Karpas-422 (cell line): ENCODE data around the gene PLEKHG7. TPM values are rescaled to one million over a fixed set of nuclear protein-coding genes. Genes with fewer than 3 reads are reported as not detected.

Experiments used
- DNase-seq: peaks from one replicate; pipeline ENCODE4 v3.0.0-alpha.2; 2015
- H2AFZ ChIP-seq: fragments of 200-600 bp; sonication (generic); 2 replicates; pipeline ENCODE4 v1.6.1; 2014; ENCODE audit warnings: antibody characterized with exemption, low read length, mixed read lengths
- H3K27ac ChIP-seq: fragments of 200-600 bp; sonication (generic); 2 replicates; pipeline ENCODE4 v1.5.1; 2014; ENCODE audit warnings: mild to moderate bottlenecking, low read length, moderate library complexity
- H3K27me3 ChIP-seq: fragments of 200-600 bp; sonication (generic); 2 replicates; pipeline ENCODE4 v1.6.1; 2014; ENCODE audit warnings: low read length, mixed read lengths
- H3K36me3 ChIP-seq: fragments of 200-600 bp; sonication (generic); 2 replicates; pipeline ENCODE4 v1.6.1; 2014; ENCODE audit warnings: low read length, mixed read lengths; ENCODE audit not compliant: insufficient read depth
- H3K4me1 ChIP-seq: fragments of 200-600 bp; sonication (generic); 2 replicates; pipeline ENCODE4 v1.6.1; 2014; ENCODE audit warnings: mild to moderate bottlenecking, low read length, mixed read lengths
- H3K4me2 ChIP-seq: fragments of 200-600 bp; sonication (generic); 2 replicates; pipeline ENCODE4 v1.6.1; 2014; ENCODE audit warnings: low read length, low read depth, mild to moderate bottlenecking; ENCODE audit not compliant: poor library complexity, severe bottlenecking
- H3K4me3 ChIP-seq: fragments of 200-600 bp; sonication (generic); 2 replicates; pipeline ENCODE4 v1.5.1; 2014; ENCODE audit warnings: mild to moderate bottlenecking, antibody characterized with exemption, low read length, mixed read lengths
- H3K79me2 ChIP-seq: fragments of 200-600 bp; sonication (generic); 2 replicates; pipeline ENCODE4 v1.6.1; 2014; ENCODE audit warnings: mild to moderate bottlenecking, low read length, mixed read lengths
- H3K9ac ChIP-seq: fragments of 200-600 bp; sonication (generic); 2 replicates; pipeline ENCODE4 v1.6.0; 2014; ENCODE audit warnings: low read length
- H3K9me2 ChIP-seq: fragments of 200-600 bp; sonication (generic), shearing (Covaris generic); replicated peaks from 2 replicates; pipeline ENCODE4 v1.6.0; 2014; ENCODE audit warnings: mild to moderate bottlenecking, low read length, moderate library complexity; ENCODE audit not compliant: insufficient read depth
- H3K9me3 ChIP-seq: fragments of 300-700, 200-600 bp; sonication (generic); 2 replicates; pipeline ENCODE4 v1.6.1; 2014; ENCODE audit warnings: low read length, mixed read lengths
- H4K20me1 ChIP-seq: fragments of 200-600 bp; sonication (generic); 2 replicates; pipeline ENCODE4 v1.6.1; 2014; ENCODE audit warnings: mild to moderate bottlenecking, antibody characterized with exemption, low read length, low read depth; ENCODE audit not compliant: insufficient read depth
- total RNA-seq: library from RNA; depleted of rRNA; stranded (reverse); fragments of >200 nt; shearing (Covaris generic); gene quantifications from 2 replicates; pipeline ENCODE4 v1.2.3, GENCODE V29; 2014; ENCODE audit warnings: low replicate concordance

PLEKHG7 gene
- total RNA-seq, 1 experiment from 2014 or later = not detected

GRCh38 chr12:92732716-92733115 is 29.9 kb downstream of the PLEKHG7 start:
- Histone ChIP-seq H3K79me2 (no peaks in the 10 kb centered on the region), H3K4me3 (no peak overlapping the region), H3K4me1 (no peaks in the 10 kb centered on the region), H3K4me2 (no peak overlapping the region), H3K27me3 (no peaks in the 10 kb centered on the region), H3K9ac (no peak overlapping the region), H2AFZ (no peak overlapping the region), H3K27ac (no peak overlapping the region), H3K9me3 (no peaks in the 10 kb centered on the region), H3K9me2 (no peaks in the 10 kb centered on the region), H4K20me1 (no peaks in the 10 kb centered on the region), H3K36me3 (no peaks in the 10 kb centered on the region)
- DNase-seq = no peak

GRCh38 chr12:92733181-92733580 is 30.4 kb downstream of the PLEKHG7 start:
- H3K9ac ChIP-seq = no peak overlapping the region
- no peaks in the 10 kb centered on the region for H3K4me1 ChIP-seq
- H3K4me2 ChIP-seq = no peak overlapping the region
- DNase-seq = no peak
- H3K79me2 ChIP-seq = no peaks in the 10 kb centered on the region
- no peaks in the 10 kb centered on the region for H3K36me3 ChIP-seq
- no peak overlapping the region for H2AFZ ChIP-seq
- no peaks in the 10 kb centered on the region for H3K27me3 ChIP-seq
- no peaks in the 10 kb centered on the region for H3K9me2 ChIP-seq
- no peak overlapping the region for H3K4me3 ChIP-seq
- no peak overlapping the region for H3K27ac ChIP-seq
- no peaks in the 10 kb centered on the region for H4K20me1 ChIP-seq
- no peaks in the 10 kb centered on the region for H3K9me3 ChIP-seq

GRCh38 chr12:92733661-92734060 is 30.9 kb downstream of the PLEKHG7 start:
- Histone ChIP-seq H3K4me3 (no peak overlapping the region), H3K36me3 (no peaks in the 10 kb centered on the region), H3K9me3 (no peaks in the 10 kb centered on the region), H4K20me1 (no peaks in the 10 kb centered on the region), H3K9ac (no peak overlapping the region), H3K4me2 (no peak overlapping the region), H3K9me2 (no peaks in the 10 kb centered on the region), H3K79me2 (no peaks in the 10 kb centered on the region), H3K4me1 (no peaks in the 10 kb centered on the region), H3K27me3 (no peaks in the 10 kb centered on the region), H3K27ac (no peak overlapping the region), H2AFZ (no peak overlapping the region)
- DNase-seq = no peak

GRCh38 chr12:92735131-92735721 is 32.4 kb downstream of the PLEKHG7 start:
- Histone ChIP-seq H3K27me3 (no peaks in the 10 kb centered on the region), H3K9me2 (no peaks in the 10 kb centered on the region), H2AFZ (no peak overlapping the region), H3K9ac (no peak overlapping the region), H4K20me1 (no peaks in the 10 kb centered on the region), H3K36me3 (no peaks in the 10 kb centered on the region), H3K27ac (no peak overlapping the region), H3K4me2 (no peak overlapping the region), H3K79me2 (no peaks in the 10 kb centered on the region), H3K4me3 (no peak overlapping the region), H3K4me1 (no peaks in the 10 kb centered on the region), H3K9me3 (no peaks in the 10 kb centered on the region)
- DNase-seq = no peak

GRCh38 chr12:92736605-92737004 is 33.8 kb downstream of the PLEKHG7 start:
- H3K27me3 ChIP-seq = no peaks in the 10 kb centered on the region
- H3K9ac ChIP-seq = no peak overlapping the region
- H3K27ac ChIP-seq = no peak overlapping the region
- H4K20me1 ChIP-seq = no peaks in the 10 kb centered on the region
- H3K4me3 ChIP-seq = no peak overlapping the region
- no peaks in the 10 kb centered on the region for H3K4me1 ChIP-seq
- no peaks in the 10 kb centered on the region for H3K36me3 ChIP-seq
- H3K9me2 ChIP-seq = no peaks in the 10 kb centered on the region
- no peak overlapping the region for H2AFZ ChIP-seq
- no peaks in the 10 kb centered on the region for H3K79me2 ChIP-seq
- no peaks in the 10 kb centered on the region for H3K9me3 ChIP-seq
- DNase-seq = no peak
- H3K4me2 ChIP-seq = no peak overlapping the region

GRCh38 chr12:92737855-92738850 is 35.4 kb downstream of the PLEKHG7 start:
- Histone ChIP-seq H3K27me3 (no peaks in the 10 kb centered on the region), H3K4me2 (no peak overlapping the region), H3K4me1 (no peaks in the 10 kb centered on the region), H3K9ac (no peak overlapping the region), H3K4me3 (no peak overlapping the region), H4K20me1 (no peaks in the 10 kb centered on the region), H3K79me2 (no peaks in the 10 kb centered on the region), H2AFZ (no peak overlapping the region), H3K9me2 (no peaks in the 10 kb centered on the region), H3K9me3 (no peaks in the 10 kb centered on the region), H3K36me3 (no peaks in the 10 kb centered on the region), H3K27ac (no peak overlapping the region)
- DNase-seq = no peak

GRCh38 chr12:92739113-92739512 is 36.3 kb downstream of the PLEKHG7 start:
- H3K9me2 ChIP-seq = no peaks in the 10 kb centered on the region
- H3K9ac ChIP-seq = no peak overlapping the region
- no peak overlapping the region for H3K27ac ChIP-seq
- no peaks in the 10 kb centered on the region for H3K9me3 ChIP-seq
- H3K4me1 ChIP-seq = no peaks in the 10 kb centered on the region
- no peaks in the 10 kb centered on the region for H4K20me1 ChIP-seq
- H3K4me2 ChIP-seq = no peak overlapping the region
- peak; percentile 47 for DNase-seq
- no peaks in the 10 kb centered on the region for H3K79me2 ChIP-seq
- no peaks in the 10 kb centered on the region for H3K27me3 ChIP-seq
- no peak overlapping the region for H2AFZ ChIP-seq
- no peak overlapping the region for H3K4me3 ChIP-seq
- H3K36me3 ChIP-seq = no peaks in the 10 kb centered on the region

- Histone ChIP-seq H3K9me3 (no peaks in the 10 kb centered on the region), H3K9me2 (no peaks in the 10 kb centered on the region), H3K4me1 (no peaks in the 10 kb centered on the region), H4K20me1 (no peaks in the 10 kb centered on the region), H3K9ac (no peak overlapping the region), H2AFZ (no peak overlapping the region), H3K27ac (no peak overlapping the region), H3K79me2 (no peaks in the 10 kb centered on the region), H3K36me3 (no peaks in the 10 kb centered on the region), H3K27me3 (no peaks in the 10 kb centered on the region), H3K4me2 (no peak overlapping the region), H3K4me3 (no peak overlapping the region)
- no peak for DNase-seq
Measured at GRCh38 chr12:92740411-92740810, 37.6 kb downstream of the PLEKHG7 start.
